MCF 10A (cell line): Measurements from ENCODE around the gene ZNF70. TPM values are rescaled to one million over a fixed set of nuclear protein-coding genes. Genes with fewer than 3 reads are reported as not detected.
A peak's percentile ranks its signal among the peaks of the same experiment; 100 is the strongest.

ENCODE experiments used
- BruUV-seq: library from RNA; stranded (reverse); fragments of 400-500 nt; replicated peaks from 2 replicates; lab custom pipeline; 2021; lab: Mats Ljungman, UMichigan
- CTCF ChIA-PET: fragments of 300-600 bp; sonication (Branson Sonifier 250); formaldehyde crosslinking; extraction: SDS; loops from one replicate; lab custom pipeline; 2021; ENCODE audit warnings: antibody characterized with exemption, inconsistent platforms; lab: Yijun Ruan, JAX
- POLR2A ChIA-PET: fragments of 300-600, 350-650 bp; sonication (Branson Sonifier 250); formaldehyde crosslinking; extraction: SDS; loops from one replicate; lab custom pipeline; 2020; ENCODE audit warnings: antibody characterized with exemption, inconsistent platforms; lab: Yijun Ruan, JAX
- DNase-seq: peaks from one replicate; pipeline ENCODE4 v3.0.0-alpha.2; 2018; ENCODE audit not compliant: unreplicated experiment
- H3K27ac Mint-ChIP-seq: one replicate; pipeline ENCODE4 v1.8.0; 2022; ENCODE audit warnings: mild to moderate bottlenecking, low read depth, mixed read lengths; ENCODE audit not compliant: unreplicated experiment
- H3K27me3 Mint-ChIP-seq: one replicate; pipeline ENCODE4 v1.8.0; 2022; ENCODE audit warnings: mixed read lengths; ENCODE audit not compliant: insufficient read depth, unreplicated experiment
- H3K36me3 Mint-ChIP-seq: one replicate; pipeline ENCODE4 v1.8.0; 2022; ENCODE audit warnings: mild to moderate bottlenecking, moderate library complexity, mixed read lengths; ENCODE audit not compliant: insufficient read depth, unreplicated experiment
- H3K4me1 Mint-ChIP-seq: one replicate; pipeline ENCODE4 v1.8.0; 2022; ENCODE audit warnings: mixed read lengths; ENCODE audit not compliant: insufficient read depth, unreplicated experiment
- H3K4me3 Mint-ChIP-seq: one replicate; pipeline ENCODE4 v1.8.0; 2022; ENCODE audit warnings: mild to moderate bottlenecking, moderate library complexity, mixed read lengths; ENCODE audit not compliant: unreplicated experiment
- H3K9me3 Mint-ChIP-seq: one replicate; pipeline ENCODE4 v1.8.0; 2022; ENCODE audit warnings: mixed read lengths; ENCODE audit not compliant: unreplicated experiment
- CTCF ChIP-seq: fragments of 200-600 bp; IDR thresholded peaks from one replicate; pipeline ENCODE4 v1.8.0; 2022; ENCODE audit warnings: antibody characterized with exemption, mild to moderate bottlenecking; ENCODE audit not compliant: unreplicated experiment
- intact Hi-C: fragments of 100-400 bp; cut with micrococcal nuclease; formaldehyde crosslinking; loops from 2 replicates; pipeline ENCODE4 v1.14.1; 2022
- total RNA-seq: library from RNA; stranded (reverse); gene quantifications from 2 replicates; pipeline ENCODE4 v1.2.3, GENCODE V29; 2022

ZNF70 gene
- total RNA-seq, 1 experiment from 2014 or later: 3.3 TPM

- DNase-seq: no peak
- Mint-ChIP-seq H3K36me3 (peaks cover 6% of the 10 kb centered on the region), H3K4me3 (no peak overlapping the region), H3K27ac (no peak overlapping the region), H3K9me3 (no peaks in the 10 kb centered on the region), H3K4me1 (peaks cover 15% of the 10 kb centered on the region), H3K27me3 (no peaks in the 10 kb centered on the region)
- ChIA-PET CTCF (interaction anchor here (0.6 to 7.0 kb wide), 2 partner anchors 19 to 76 kb away, joined by 3 to 53 read pairs; partner anchors contain the start of gene VPREB3), POLR2A (interaction anchor here (1.0 kb wide), 1 partner anchor 76 kb away, joined by 3 read pairs; no protein-coding TSS in a partner anchor)
- intact Hi-C loops: no loop called here
- TF ChIP-seq CTCF: no peak
- BruUV-seq: no TSS peak
Observed at GRCh38 chr22:23773483-23774113, 22.7 kb upstream of the ZNF70 start.

GRCh38 chr22:23772649-23773473, 21.9 kb upstream of the ZNF70 start, which contains the start of gene MMP11:
Gene MMP11, plus strand, starts transcription at chr22:23772849. Its CDS starts 22 bp downstream, at chr22:23772871.
- intact Hi-C loops: no loop called here
- Mint-ChIP-seq H3K27ac (no peak within 1 kb of the TSS), H3K4me1 (peaks cover 15% of the 10 kb centered on the region), H3K36me3 (peaks cover 6% of the 10 kb centered on the region), H3K27me3 (no peaks in the 10 kb centered on the region), H3K4me3 (peak within 1 kb of the TSS; percentile 40), H3K9me3 (no peaks in the 10 kb centered on the region)
- DNase-seq: peak; percentile 27
- ChIA-PET CTCF (interaction anchor here (0.6 to 7.0 kb wide), 2 partner anchors 19 to 77 kb away, joined by 3 to 53 read pairs; partner anchors contain the start of gene VPREB3), POLR2A (interaction anchor here (0.6 to 2.2 kb wide), 2 partner anchors 8 to 15 kb away, joined by 3 to 8 read pairs; no protein-coding TSS in a partner anchor)
- no TSS peak for BruUV-seq
- no peak for TF ChIP-seq CTCF

- BruUV-seq: no TSS peak
- POLR2A ChIA-PET: interaction anchor here (0.6 to 2.2 kb wide), 2 partner anchors 9 to 16 kb away, joined by 3 to 8 read pairs; no protein-coding TSS in a partner anchor
- no peaks in the 10 kb centered on the region for H3K27me3 Mint-ChIP-seq
- H3K9me3 Mint-ChIP-seq: no peaks in the 10 kb centered on the region
- CTCF ChIA-PET: interaction anchor here (7.0 kb wide), 1 partner anchor 78 kb away, joined by 53 read pairs; no protein-coding TSS in a partner anchor
- intact Hi-C loops: no loop called here
- TF ChIP-seq CTCF: no peak
- H3K4me1 Mint-ChIP-seq: peaks cover 15% of the 10 kb centered on the region
- no peak overlapping the region for H3K27ac Mint-ChIP-seq
- peaks cover 6% of the 10 kb centered on the region for H3K36me3 Mint-ChIP-seq
- H3K4me3 Mint-ChIP-seq: peak overlapping the region; percentile 40
- DNase-seq: no peak
Observed at GRCh38 chr22:23772315-23772648, 21.4 kb upstream of the ZNF70 start.
